Ovary (tissue), 3 donors: Measurements from ENCODE around the gene PDE7B.

Experiments
- CTCF ChIP-seq, 3 donors: fragments of 450-650 bp in 2 of 3; fragments of 200-600 bp in 1 of 3; IDR thresholded peaks; one replicate each; pipeline versions ENCODE4 v1.5.1 to v1.8.0; 2016 to 2022; ENCODE audit warnings: antibody characterized with exemption in 3 of 3, mild to moderate bottlenecking in 1 of 3
- POLR2A ChIP-seq: fragments of 450-650 bp; IDR thresholded peaks from one replicate; pipeline ENCODE4 v1.6.1; 2017; ENCODE audit warnings: antibody characterized with exemption, mild to moderate bottlenecking, moderate library complexity
- donor health status: DM: no; HTN: no; CAD: no.

GRCh38 chr6:135974426-135974825, 122.9 kb downstream of the PDE7B start:
- TF ChIP-seq POLR2A (no peak), CTCF (IDR thresholded peaks at IDR 0.05) (no peak)
